ENCODE measurements around the gene HERPUD1. TPM values are rescaled to one million over a fixed set of nuclear protein-coding genes. Genes with fewer than 3 reads are reported as not detected.

HERPUD1 gene
- total RNA-seq, 2 donors from 2014 or later = 162 to 186 TPM

GRCh38 chr16:56897026-56897799, 34.7 kb upstream of the HERPUD1 start:
- no peak overlapping the region for H3K4me3 Mint-ChIP-seq
- peak overlapping the region; percentile 14 for H3K27ac Mint-ChIP-seq
- H3K27me3 Mint-ChIP-seq = peaks cover 4% of the 10 kb centered on the region
- no peaks in the 10 kb centered on the region for H3K9me3 Mint-ChIP-seq
- H3K4me1 Mint-ChIP-seq = peaks cover 16% of the 10 kb centered on the region
- no peak for ATAC-seq (replicated peaks)
- H3K36me3 Mint-ChIP-seq (ENCODE audit: low read depth) = no peaks in the 10 kb centered on the region

DNA sequence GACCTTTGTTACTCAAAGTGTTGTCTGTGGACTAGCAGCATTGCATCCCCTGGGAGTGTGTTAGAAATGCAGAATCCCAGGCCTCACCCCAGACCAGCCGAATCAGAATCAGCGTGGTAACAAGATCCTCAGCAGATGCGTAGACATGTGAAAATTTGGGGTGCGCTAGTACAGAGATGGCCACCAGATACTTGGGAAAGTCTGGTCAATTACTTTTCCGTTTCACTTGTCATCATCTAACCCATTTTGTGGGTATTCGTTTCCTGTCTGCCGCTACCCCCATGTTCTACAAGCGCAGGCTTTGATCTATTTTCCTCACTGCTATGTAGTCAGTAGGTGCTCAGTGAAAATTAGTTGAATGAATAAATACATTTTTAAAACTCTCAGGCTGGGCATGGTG, 33.1 kb upstream of the HERPUD1 start:
- no peaks in the 10 kb centered on the region for H3K36me3 Mint-ChIP-seq (ENCODE audit: low read depth)
- H3K27ac Mint-ChIP-seq = no peak overlapping the region
- H3K4me3 Mint-ChIP-seq = no peak overlapping the region
- H3K4me1 Mint-ChIP-seq = peaks cover 16% of the 10 kb centered on the region
- H3K27me3 Mint-ChIP-seq = peaks cover 4% of the 10 kb centered on the region
- peak; percentile 82 for ATAC-seq (replicated peaks)
- no peaks in the 10 kb centered on the region for H3K9me3 Mint-ChIP-seq

GRCh38 chr16:56903866-56904265, 28.1 kb upstream of the HERPUD1 start:
- H3K27me3 Mint-ChIP-seq = peaks cover 4% of the 10 kb centered on the region
- H3K27ac Mint-ChIP-seq = no peak overlapping the region
- H3K4me3 Mint-ChIP-seq = no peak overlapping the region
- H3K36me3 Mint-ChIP-seq (ENCODE audit: low read depth) = no peaks in the 10 kb centered on the region
- H3K9me3 Mint-ChIP-seq = no peaks in the 10 kb centered on the region
- peaks cover 12% of the 10 kb centered on the region for H3K4me1 Mint-ChIP-seq
- no peak for ATAC-seq (replicated peaks)

GRCh38 chr16:56907401-56907800, 24.5 kb upstream of the HERPUD1 start:
- H3K36me3 Mint-ChIP-seq (ENCODE audit: low read depth) = no peaks in the 10 kb centered on the region
- H3K4me1 Mint-ChIP-seq = peaks cover 1% of the 10 kb centered on the region
- H3K9me3 Mint-ChIP-seq = no peaks in the 10 kb centered on the region
- no peak for ATAC-seq (replicated peaks)
- H3K4me3 Mint-ChIP-seq = no peak overlapping the region
- no peak overlapping the region for H3K27ac Mint-ChIP-seq
- H3K27me3 Mint-ChIP-seq = peaks cover 1% of the 10 kb centered on the region

DNA sequence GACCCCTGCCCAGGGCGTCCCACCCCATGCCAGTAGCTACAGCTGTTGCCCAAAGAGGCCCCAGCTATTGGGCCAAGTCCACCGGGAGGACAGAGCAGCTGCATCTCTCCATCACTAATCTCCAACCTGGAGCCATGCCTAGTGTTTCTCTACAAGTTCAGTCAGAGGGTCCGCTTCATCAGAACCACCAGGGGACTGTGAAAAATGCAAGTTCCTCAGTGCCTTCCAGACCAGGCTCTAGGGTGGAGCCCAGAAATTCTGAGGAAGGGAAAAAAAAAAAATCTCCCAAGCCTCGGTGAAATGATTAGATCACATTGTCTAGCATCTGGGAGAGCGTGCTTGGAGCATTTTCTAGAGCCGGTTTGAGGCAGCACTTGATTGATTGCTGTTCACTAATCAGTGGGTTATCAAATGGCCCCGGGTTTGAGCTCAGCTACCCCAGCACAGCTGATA, 22.4 kb upstream of the HERPUD1 start:
- Mint-ChIP-seq H3K36me3 (ENCODE audit: low read depth) (no peaks in the 10 kb centered on the region), H3K27ac (no peak overlapping the region), H3K4me3 (no peak overlapping the region), H3K9me3 (no peaks in the 10 kb centered on the region), H3K4me1 (peaks cover 5% of the 10 kb centered on the region), H3K27me3 (peaks cover 4% of the 10 kb centered on the region)
- ATAC-seq (replicated peaks) = no peak

DNA sequence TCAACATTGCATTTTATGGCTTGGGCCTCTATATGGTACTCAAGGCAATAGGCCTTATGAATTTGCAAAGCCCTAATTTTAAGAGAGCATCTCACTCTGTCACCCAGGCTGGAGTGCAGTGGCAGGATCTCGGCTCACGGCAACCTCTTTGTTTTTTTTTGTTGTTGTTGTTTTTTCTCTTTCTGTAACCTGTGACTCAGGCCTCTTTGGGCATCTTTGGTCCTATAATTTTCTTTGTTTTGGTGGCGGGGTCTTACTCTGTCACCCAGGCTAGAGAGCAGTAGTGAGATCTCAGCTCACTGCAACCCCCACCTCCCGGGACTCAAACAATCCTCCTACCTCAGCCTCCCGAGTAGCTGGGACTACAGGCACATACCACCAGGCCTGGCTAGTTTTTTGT, 21.8 kb upstream of the HERPUD1 start:
- Mint-ChIP-seq H3K36me3 (ENCODE audit: low read depth) (no peaks in the 10 kb centered on the region), H3K9me3 (no peaks in the 10 kb centered on the region), H3K4me3 (peak overlapping the region; percentile 26), H3K27ac (no peak overlapping the region), H3K4me1 (peaks cover 5% of the 10 kb centered on the region), H3K27me3 (peaks cover 4% of the 10 kb centered on the region)
- ATAC-seq (replicated peaks) = peak; percentile 8

DNA sequence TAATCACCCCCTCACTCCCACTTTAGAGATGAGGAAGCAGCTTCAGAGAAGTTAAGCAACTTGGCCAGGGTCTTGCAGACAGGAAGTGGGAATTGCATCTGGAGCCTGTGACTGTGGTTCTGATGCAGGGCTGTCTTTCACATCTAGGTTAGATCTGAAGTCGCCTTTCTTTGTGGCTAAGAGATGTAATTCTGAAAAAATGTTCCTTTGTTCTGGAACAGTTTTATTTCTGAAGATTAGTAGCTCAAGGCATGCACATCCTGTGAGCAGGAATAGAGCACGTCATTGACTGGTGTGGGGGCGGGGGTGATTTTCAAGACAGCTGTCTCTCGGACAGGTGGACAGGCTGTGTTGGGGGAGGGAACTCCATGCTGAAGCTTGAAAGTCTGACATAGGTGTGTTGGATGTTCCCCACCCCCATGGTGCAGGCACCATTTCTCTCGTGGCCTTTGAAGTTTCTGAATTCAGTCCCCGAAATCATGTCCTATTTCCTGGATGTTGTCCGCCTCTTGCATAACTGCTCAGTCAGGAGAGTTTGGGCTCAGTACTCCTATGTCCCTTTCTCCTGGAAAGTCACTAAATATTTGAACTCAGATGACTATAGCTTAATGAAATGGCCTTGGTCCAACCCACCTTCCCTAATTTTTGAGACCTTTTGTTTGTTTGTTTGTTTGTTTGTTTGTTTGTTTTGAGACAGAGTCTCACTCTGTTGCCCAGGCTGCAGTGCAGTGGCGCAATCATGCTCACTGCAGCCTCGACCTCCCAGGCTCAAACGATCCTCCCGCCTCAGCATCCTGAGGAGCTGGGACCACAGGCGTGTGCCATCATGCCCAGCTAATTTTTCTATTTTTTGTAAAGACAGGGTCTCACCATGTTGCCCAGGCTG, 21.0 kb upstream of the HERPUD1 start:
- ATAC-seq (replicated peaks) = peak; percentile 88
- Mint-ChIP-seq H3K4me3 (peak overlapping the region; percentile 26), H3K9me3 (no peaks in the 10 kb centered on the region), H3K36me3 (ENCODE audit: low read depth) (no peaks in the 10 kb centered on the region), H3K4me1 (peaks cover 5% of the 10 kb centered on the region), H3K27me3 (peaks cover 4% of the 10 kb centered on the region), H3K27ac (peak overlapping the region; percentile 70)

GRCh38 chr16:56911771-56912571, 20.0 kb upstream of the HERPUD1 start:
- Mint-ChIP-seq H3K4me3 (no peak overlapping the region), H3K27me3 (peaks cover 4% of the 10 kb centered on the region), H3K9me3 (no peaks in the 10 kb centered on the region), H3K36me3 (ENCODE audit: low read depth) (no peaks in the 10 kb centered on the region), H3K4me1 (peaks cover 13% of the 10 kb centered on the region), H3K27ac (peak overlapping the region; percentile 28)
- no peak for ATAC-seq (replicated peaks)

DNA sequence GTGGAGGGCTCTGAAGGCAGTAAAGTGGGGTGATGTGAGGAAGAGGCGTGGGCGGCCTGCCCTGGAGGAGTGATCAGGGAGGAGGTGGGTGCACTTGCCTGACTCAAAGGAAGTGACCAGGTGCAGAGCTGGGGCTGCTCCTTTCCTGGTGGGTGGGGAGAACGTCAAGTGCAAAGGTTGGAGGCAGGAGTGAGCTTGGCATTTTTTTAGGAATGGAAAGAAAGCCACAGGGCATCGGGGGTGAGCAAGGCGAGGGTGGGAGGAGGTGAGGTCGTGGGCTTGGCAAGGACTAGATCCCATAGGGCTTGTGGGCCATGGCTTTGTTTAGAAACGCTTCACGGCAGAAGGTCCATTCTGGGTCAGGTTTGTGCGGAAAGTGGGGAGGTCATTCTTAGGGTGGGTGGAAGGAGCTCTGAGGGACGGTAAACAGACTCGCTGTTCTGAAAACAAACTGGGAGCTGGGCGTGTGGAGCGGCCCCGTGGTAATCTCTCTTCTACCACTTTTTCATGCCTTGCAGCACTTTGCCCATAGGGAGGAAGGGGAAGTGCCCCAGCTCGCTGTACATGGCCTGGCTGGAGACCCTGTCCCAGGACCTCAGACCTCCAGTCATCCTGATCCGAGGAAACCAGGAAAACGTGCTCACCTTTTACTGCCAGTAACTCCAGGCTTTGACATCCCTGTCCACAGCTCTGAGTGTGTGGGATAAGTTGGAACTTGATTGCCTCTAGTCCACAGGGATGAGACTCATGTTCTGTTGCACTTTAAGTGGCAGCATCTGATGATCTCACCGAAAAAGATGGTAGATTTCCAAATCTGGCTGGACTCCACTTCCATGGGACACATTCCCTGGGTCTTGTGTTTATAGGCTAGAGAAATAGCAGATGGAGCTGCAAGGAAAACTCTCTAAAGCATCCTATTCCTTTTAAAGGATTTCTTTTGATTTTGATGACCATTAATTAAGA, 18.9 kb upstream of the HERPUD1 start:
- Mint-ChIP-seq H3K9me3 (no peaks in the 10 kb centered on the region), H3K4me3 (no peak overlapping the region), H3K4me1 (peaks cover 21% of the 10 kb centered on the region), H3K27ac (peak overlapping the region; percentile 28), H3K27me3 (peaks cover 4% of the 10 kb centered on the region), H3K36me3 (ENCODE audit: low read depth) (no peaks in the 10 kb centered on the region)
- ATAC-seq (replicated peaks) = no peak

DNA sequence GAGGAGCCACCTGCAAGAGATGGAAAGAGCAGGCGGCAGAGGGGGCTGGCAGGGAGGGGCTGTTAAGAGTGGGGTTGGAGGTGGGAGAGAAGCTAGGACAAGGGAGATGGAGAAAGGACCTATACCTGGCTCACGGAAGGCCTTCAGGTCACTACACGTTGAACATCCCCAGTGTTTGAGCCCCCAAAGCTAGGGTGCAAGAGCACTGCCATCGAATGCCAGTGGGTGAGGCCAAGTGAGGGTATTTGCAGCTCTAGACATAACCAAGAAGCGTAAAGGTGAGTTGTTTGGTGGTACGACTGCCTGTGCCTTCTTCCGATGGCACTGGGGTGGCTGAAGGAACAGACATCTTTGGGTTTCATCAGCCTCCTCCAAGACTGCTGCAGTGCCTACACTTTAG, 17.0 kb upstream of the HERPUD1 start:
- peaks cover 31% of the 10 kb centered on the region for H3K4me1 Mint-ChIP-seq

GRCh38 chr16:56915336-56916119, 16.4 kb upstream of the HERPUD1 start:
- peaks cover 31% of the 10 kb centered on the region for H3K4me1 Mint-ChIP-seq
- H3K9me3 Mint-ChIP-seq = no peaks in the 10 kb centered on the region
- H3K27me3 Mint-ChIP-seq = peaks cover 4% of the 10 kb centered on the region
- no peak overlapping the region for H3K27ac Mint-ChIP-seq
- H3K36me3 Mint-ChIP-seq (ENCODE audit: low read depth) = no peaks in the 10 kb centered on the region
- no peak overlapping the region for H3K4me3 Mint-ChIP-seq
- no peak for ATAC-seq (replicated peaks)

More for the DNA sequence above, 17.0 kb upstream of the HERPUD1 start:
- ATAC-seq (replicated peaks) = no peak
- Mint-ChIP-seq H3K27me3 (peaks cover 4% of the 10 kb centered on the region), H3K36me3 (ENCODE audit: low read depth) (no peaks in the 10 kb centered on the region), H3K9me3 (no peaks in the 10 kb centered on the region), H3K27ac (no peak overlapping the region), H3K4me3 (no peak overlapping the region)

DNA sequence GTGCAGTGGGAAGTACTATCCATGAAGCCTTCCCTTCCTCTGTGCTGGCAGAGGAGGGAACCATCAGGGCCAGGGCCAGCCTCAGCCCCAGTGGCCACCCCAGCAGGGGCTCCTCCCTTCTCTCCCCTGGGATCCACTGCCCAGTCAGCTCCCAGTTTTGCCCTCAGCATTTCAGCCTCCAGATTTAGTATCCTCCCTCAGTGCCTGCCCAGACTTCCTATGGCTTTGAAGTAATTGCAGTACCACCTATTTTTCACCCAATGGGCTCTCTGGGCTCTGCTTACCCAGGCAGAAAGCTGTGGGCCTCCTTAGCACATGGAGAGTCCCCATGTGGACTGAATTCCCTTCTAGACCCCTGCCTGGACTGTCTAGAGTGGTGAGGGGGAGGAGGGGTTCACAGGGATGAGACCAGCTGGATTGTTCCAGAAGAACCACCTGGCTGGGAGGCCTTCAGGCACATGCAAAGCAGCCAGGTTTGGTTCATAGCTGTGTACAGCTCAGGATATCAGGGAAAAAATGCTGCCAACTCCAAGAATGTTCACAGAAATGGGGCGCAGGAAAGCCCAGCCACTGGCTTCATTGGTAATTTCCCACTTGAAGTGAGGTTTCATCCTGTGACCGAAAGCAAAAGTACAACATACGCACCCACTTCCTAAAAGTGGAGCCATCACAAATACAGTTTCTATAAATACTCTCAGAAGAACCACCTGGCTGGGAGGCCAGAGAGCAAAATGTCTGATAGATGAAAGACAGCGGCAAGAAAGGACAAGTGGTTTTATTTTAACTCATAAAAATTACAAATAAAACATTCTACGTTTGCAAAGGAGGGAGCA, 15.2 kb upstream of the HERPUD1 start:
- Mint-ChIP-seq H3K9me3 (no peaks in the 10 kb centered on the region), H3K27me3 (peaks cover 4% of the 10 kb centered on the region), H3K36me3 (ENCODE audit: low read depth) (no peaks in the 10 kb centered on the region), H3K4me1 (peaks cover 31% of the 10 kb centered on the region), H3K4me3 (peak overlapping the region; percentile 63), H3K27ac (peak overlapping the region; percentile 78)
- peak; percentile 91 for ATAC-seq (replicated peaks)

All from activated T-helper 17 cell treated with anti-CD3 and anti-CD28 coated beads, Interleukin-2, amount 50 U/mL, for 72 hours (primary cell).